Activated naive CD4-positive, alpha-beta T cell treated with anti-CD3 and anti-CD28 coated beads for 36 hours (primary cell): ENCODE measurements around the gene BTBD19. TPM values are rescaled to one million over a fixed set of nuclear protein-coding genes. Genes with fewer than 3 reads are reported as not detected.
"Not testable (repeated sequence)": the region's sequence is repeated elsewhere in the genome, so short reads cannot be mapped to it uniquely, and the experiment has no call there.

Experiments used
- CTCF ChIA-PET: fragments of 350-600 bp; sonication (Branson Sonifier 250); formaldehyde crosslinking; loops from one replicate; lab custom pipeline; 2021; ENCODE audit warnings: antibody characterized with exemption; lab: Charles Lee
- DNase-seq: peaks from one replicate; pipeline ENCODE4 v3.0.0-alpha.2; 2020
- H3K27ac Mint-ChIP-seq: one replicate; pipeline ENCODE4 v1.8.0; 2021; ENCODE audit warnings: mild to moderate bottlenecking, mixed read lengths
- H3K27me3 Mint-ChIP-seq: one replicate; pipeline ENCODE4 v1.8.0; 2021; ENCODE audit warnings: low read depth, mixed read lengths
- H3K36me3 Mint-ChIP-seq: one replicate; pipeline ENCODE4 v1.8.0; 2021; ENCODE audit warnings: low read depth, mixed read lengths
- H3K4me1 Mint-ChIP-seq: one replicate; pipeline ENCODE4 v1.8.0; 2021; ENCODE audit warnings: low read depth, mixed read lengths
- H3K4me3 Mint-ChIP-seq: one replicate; pipeline ENCODE4 v1.8.0; 2021; ENCODE audit warnings: mild to moderate bottlenecking, moderate library complexity, mixed read lengths
- H3K9me3 Mint-ChIP-seq: one replicate; pipeline ENCODE4 v1.8.0; 2021; ENCODE audit warnings: mixed read lengths
- intact Hi-C: fragments of 100-400 bp; cut with micrococcal nuclease; formaldehyde crosslinking; loops from one replicate; pipeline ENCODE4 v1.15.1; 2023
- total RNA-seq, 2 experiments: library from RNA; stranded (reverse); gene quantifications; one replicate each; pipeline ENCODE4 v1.2.3, GENCODE V29; 2021

The BTBD19 gene
- total RNA-seq, 2 experiments from 2014 or later: 5.9 to 6.7 TPM

DNA sequence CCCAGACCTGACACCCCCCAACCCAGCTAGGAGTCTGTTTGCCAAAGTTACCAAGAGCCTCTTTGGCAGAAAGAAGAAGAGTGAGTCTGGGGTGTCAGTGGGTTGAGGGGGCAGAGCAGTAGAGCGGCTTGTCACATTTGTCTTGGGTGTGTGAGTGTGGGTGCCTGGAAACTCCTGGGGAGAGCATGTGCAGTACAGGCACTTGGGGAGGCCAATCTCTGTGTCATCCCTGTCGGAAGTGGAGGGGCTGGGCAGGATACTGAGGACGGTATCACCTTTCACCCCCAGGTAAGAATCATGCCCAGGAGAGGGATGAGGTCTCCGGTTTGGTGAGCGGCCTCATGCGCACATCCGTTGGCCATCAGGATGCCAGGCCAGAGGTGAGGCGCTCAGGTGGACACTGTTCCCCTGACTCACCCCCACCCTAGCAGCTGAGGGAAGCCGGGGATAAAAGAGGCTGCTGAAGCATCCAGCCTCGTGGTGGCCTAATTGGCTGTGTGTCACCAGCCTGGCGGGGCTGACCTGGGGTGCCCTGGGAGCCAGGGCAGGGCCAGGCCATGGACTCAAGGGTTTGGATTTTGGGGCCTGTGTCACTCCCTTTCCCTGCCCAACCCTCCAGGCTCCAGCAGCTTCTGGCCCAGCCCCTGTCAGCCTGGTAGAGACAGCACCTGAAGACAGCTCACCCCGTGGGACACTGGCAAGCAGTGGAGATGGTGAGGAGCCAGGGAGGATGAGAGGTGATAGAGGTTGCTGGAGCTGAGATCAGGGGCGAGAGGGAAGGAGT is 4.8 kb upstream of the BTBD19 start:
- Mint-ChIP-seq H3K4me1 (peaks cover 65% of the 10 kb centered on the region), H3K27me3 (no peaks in the 10 kb centered on the region), H3K4me3 (peak overlapping the region; percentile 81)

DNA sequence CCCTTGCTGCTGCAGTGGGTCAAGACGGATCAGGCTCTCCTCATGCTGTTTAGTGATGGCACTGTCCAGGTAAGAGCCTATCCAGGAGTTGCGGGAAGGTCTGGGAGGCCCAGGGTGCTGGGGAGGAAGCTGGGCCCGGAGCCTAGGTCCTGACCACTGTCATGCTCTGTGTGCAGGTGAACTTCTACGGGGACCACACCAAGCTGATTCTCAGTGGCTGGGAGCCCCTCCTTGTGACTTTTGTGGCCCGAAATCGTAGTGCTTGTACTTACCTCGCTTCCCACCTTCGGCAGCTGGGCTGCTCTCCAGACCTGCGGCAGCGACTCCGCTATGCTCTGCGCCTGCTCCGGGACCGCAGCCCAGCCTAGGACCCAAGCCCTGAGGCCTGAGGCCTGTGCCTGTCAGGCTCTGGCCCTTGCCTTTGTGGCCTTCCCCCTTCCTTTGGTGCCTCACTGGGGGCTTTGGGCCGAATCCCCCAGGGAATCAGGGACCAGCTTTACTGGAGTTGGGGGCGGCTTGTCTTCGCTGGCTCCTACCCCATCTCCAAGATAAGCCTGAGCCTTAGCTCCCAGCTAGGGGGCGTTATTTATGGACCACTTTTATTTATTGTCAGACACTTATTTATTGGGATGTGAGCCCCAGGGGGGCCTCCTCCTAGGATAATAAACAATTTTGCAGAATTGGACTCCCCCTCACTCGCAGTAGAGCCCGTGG is 2.9 kb upstream of the BTBD19 start:
- Mint-ChIP-seq H3K27ac (peak overlapping the region; percentile 91), H3K4me3 (no peak overlapping the region), H3K27me3 (no peaks in the 10 kb centered on the region), H3K36me3 (peaks cover 58% of the 10 kb centered on the region), H3K9me3 (no peaks in the 10 kb centered on the region), H3K4me1 (peaks cover 81% of the 10 kb centered on the region)
- intact Hi-C loops: loop anchor here (2.0 to 10.0 kb wide), 2 partner anchors 779 to 881 kb away; partner anchors contain the start of genes GPBP1L1 and NASP
- no peak for DNase-seq
- CTCF ChIA-PET: interaction anchor here (0.5 to 1.0 kb wide), 3 partner anchors 9 to 73 kb away, joined by 3 to 4 read pairs (median 3); no protein-coding TSS in a partner anchor

More for the DNA sequence above, 4.8 kb upstream of the BTBD19 start:
- Mint-ChIP-seq H3K9me3 (no peaks in the 10 kb centered on the region), H3K36me3 (peaks cover 54% of the 10 kb centered on the region), H3K27ac (peak overlapping the region; percentile 91)
- CTCF ChIA-PET: interaction anchor here (0.6 kb wide), 2 partner anchors 16 to 689 kb away, joined by 3 to 4 read pairs; no protein-coding TSS in a partner anchor
- no peak for DNase-seq
- intact Hi-C loops: loop anchor here (10.0 kb wide), 1 partner anchor 781 kb away; the partner anchor contains the start of gene NASP

DNA sequence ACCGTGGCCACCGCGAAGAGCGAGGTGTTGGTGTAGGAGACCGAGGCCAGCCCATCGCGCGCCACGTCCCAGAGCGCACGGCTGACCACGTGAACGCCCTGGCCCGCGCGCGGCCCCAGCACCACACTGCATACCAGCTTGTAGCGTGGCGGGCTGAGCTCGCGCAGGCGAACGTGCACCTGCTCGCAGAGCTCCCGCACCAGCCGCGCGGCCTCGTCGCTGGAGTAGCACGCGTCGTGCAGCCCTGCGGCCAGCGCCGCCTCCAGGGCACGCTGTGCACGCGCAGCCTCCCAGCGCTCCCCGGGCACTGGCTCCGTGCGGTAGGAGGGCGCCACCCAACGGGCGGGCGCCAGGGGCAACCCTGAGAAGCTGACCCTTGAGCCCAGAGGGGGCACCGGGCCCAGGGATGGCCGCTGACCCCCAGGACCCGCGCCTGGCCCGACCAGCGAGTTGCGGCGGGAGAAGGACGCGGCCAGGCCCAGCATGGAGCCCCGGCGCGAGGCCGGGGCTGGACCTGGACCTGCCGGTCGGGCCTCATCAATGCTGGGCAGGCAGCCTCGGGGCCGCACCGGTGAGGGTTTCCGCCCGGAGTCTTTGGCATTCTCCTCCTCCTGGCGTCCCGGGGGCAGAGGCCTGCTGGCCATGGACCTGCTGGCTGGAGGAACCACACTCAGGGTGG is 2.2 kb upstream of the BTBD19 start:
- DNase-seq: no peak
- Mint-ChIP-seq H3K27me3 (no peaks in the 10 kb centered on the region), H3K4me3 (peak overlapping the region; percentile 76), H3K9me3 (no peaks in the 10 kb centered on the region), H3K36me3 (peaks cover 57% of the 10 kb centered on the region), H3K4me1 (peaks cover 88% of the 10 kb centered on the region), H3K27ac (peak overlapping the region; percentile 100)
- CTCF ChIA-PET: interaction anchor here (0.9 to 1.0 kb wide), 3 partner anchors 8 to 13 kb away, joined by 3 to 5 read pairs (median 4); no protein-coding TSS in a partner anchor
- intact Hi-C loops: loop anchor here (2.0 to 10.0 kb wide), 2 partner anchors 779 to 881 kb away; partner anchors contain the start of genes GPBP1L1 and NASP

DNA sequence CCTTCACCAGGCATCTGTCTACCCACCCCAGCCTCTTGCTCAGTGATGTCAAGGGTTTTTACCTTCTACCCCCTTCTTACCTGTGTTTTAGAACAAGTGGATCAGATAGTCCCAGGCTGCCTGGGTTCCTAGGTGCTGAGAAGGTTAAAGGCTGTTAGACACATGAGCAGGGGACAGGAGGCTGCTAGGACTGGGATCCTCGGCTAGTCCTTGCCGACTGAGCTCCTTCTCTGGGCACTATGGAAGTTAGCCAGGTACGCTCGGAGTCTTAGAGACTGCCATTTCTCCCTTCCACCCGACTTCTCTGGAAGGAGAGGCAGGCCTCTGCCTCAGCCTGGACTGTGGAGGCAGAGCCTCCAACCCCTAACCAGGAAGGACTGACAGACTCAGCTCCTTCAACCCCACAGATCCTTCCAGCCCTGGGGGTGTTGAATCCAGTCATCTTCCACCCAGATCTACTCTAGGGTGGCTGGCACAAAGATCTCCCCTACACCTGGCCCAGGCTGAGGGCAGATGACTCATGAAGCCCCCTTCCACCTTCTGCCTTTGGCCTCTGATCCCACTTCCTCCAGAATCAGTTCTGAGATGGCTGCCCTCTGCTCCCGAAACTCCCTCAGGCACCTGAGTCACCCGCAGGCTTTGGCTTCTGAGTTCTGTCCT is 1.5 kb upstream of the BTBD19 start, which contains the start of gene DYNLT4:
Gene DYNLT4, minus strand, starts transcription at position 648 of the 660 bp plus-strand sequence. CDS start 683 bp downstream, outside the sequence.
- intact Hi-C loops: loop anchor here (1.0 to 10.0 kb wide), 4 partner anchors 68 to 880 kb away; partner anchors contain the start of genes GPBP1L1, KIF2C, NASP and RNU5D-1
- Mint-ChIP-seq H3K27me3 (no peaks in the 10 kb centered on the region), H3K4me3 (peak within 1 kb of the TSS; percentile 76), H3K9me3 (no peaks in the 10 kb centered on the region), H3K4me1 (peaks cover 93% of the 10 kb centered on the region), H3K27ac (peak within 1 kb of the TSS; percentile 100), H3K36me3 (peaks cover 54% of the 10 kb centered on the region)
- CTCF ChIA-PET: interaction anchor here (0.7 to 1.0 kb wide), 3 partner anchors 12 to 17 kb away, joined by 3 to 6 read pairs (median 5); no protein-coding TSS in a partner anchor
- DNase-seq: no peak

DNA sequence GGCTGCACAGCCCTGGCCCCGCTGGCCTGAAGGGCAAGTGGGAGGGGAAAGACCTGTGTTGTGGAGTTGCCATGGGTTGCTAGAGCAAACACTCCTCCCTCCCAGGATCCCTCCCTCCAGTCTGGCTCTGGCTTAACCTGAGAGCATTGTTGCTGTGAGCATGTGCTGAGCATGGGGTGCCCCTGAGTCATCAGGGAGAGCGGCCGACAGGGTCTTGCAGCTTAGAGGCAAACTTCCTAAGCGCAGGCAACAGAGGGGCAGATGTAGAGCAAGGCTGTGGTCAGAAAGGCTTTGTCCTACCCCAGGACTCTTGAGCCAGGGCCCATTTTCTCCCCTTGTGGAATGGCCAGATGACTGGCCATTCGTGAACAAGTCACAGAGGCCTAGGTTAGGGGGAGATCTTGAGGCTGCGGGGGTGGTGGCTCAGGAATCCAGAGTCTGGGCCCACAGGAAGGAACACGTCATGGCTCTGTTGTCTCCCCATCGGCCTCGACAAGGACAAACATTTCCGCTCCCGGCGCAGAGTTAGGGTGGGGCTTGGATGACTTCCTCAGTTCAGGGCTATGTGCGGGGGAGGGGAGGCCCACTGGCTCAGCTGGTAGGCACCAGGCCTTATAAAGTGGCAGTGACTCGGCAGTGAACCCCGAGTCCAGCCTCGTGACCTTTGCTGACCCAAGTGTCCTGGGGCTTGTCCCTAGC is 810 bp upstream of the BTBD19 start:
- peaks cover 52% of the 10 kb centered on the region for H3K36me3 Mint-ChIP-seq
- DNase-seq: peak; percentile 97
- intact Hi-C loops: loop anchor here (1.0 to 10.0 kb wide), 4 partner anchors 68 to 879 kb away; partner anchors contain the start of genes GPBP1L1, KIF2C, NASP and RNU5D-1
- peak overlapping the region; percentile 76 for H3K4me3 Mint-ChIP-seq
- peaks cover 93% of the 10 kb centered on the region for H3K4me1 Mint-ChIP-seq
- CTCF ChIA-PET: interaction anchor here (0.7 to 2.8 kb wide), 8 partner anchors 7 to 78 kb away, joined by 3 to 17 read pairs (median 7); partner anchors contain the start of gene PLK3
- no peaks in the 10 kb centered on the region for H3K9me3 Mint-ChIP-seq
- no peaks in the 10 kb centered on the region for H3K27me3 Mint-ChIP-seq
- H3K27ac Mint-ChIP-seq: peak overlapping the region; percentile 100

DNA sequence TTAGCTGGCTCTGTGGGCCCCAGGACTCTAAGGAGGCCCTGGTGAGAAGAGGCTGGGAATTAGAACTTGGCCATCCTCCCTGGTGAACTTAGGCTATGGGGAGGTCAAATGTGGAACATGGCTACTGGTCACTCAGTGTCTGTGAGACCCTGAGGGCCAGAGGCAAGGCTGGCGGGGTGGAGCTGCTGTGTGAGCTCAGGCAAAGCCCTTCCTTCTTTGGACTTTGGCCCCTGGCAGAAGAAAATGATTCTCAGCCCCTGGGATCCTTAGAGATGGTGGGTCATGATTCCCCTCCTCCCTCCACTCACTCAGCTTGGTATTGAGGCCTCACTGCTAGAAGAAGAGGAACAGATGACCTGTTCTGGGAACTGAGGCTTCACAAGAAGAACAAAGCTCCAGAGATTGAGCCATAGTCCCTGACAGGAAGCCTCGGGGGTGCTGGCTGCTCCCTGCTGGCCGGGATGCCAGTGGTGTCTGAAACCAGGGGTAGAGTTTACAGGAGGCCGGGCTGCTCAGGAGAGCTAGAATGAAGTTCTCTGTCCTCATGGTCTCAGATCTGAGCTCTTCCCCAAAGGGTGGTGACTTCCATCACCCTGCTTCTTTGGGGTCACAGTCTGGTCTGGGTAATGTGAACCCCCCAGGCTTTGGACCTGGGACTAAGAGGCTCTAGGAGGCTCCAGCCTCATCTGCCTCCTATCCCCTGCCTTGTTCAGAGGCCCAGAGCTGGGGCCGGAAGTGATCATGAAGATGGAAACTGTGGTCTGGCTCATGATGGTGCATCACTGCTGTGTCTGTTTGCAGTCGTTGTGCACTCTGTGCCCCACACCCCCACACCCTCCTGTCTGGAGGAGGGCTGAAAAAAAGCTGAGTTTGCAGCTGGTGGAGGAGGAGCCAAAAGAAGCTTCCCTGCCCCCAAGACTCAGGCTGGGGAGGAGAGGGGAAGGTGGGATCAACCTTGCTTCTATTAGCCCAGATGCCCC is 905 bp downstream of the BTBD19 start:
- H3K9me3 Mint-ChIP-seq: no peaks in the 10 kb centered on the region
- H3K4me3 Mint-ChIP-seq: peak overlapping the region; percentile 76
- DNase-seq: peak; percentile 96
- H3K27me3 Mint-ChIP-seq: no peaks in the 10 kb centered on the region
- H3K4me1 Mint-ChIP-seq: peaks cover 82% of the 10 kb centered on the region
- intact Hi-C loops: loop anchor here (1.0 to 10.0 kb wide), 4 partner anchors 8 to 776 kb away; partner anchors contain the start of gene NASP
- H3K36me3 Mint-ChIP-seq: peaks cover 42% of the 10 kb centered on the region
- H3K27ac Mint-ChIP-seq: peak overlapping the region; percentile 100
- CTCF ChIA-PET: interaction anchor here (0.7 to 2.8 kb wide), 18 partner anchors 8 to 494 kb away, joined by 3 to 17 read pairs (median 4); partner anchors contain the start of genes BEST4, HECTD3 and PLK3

DNA sequence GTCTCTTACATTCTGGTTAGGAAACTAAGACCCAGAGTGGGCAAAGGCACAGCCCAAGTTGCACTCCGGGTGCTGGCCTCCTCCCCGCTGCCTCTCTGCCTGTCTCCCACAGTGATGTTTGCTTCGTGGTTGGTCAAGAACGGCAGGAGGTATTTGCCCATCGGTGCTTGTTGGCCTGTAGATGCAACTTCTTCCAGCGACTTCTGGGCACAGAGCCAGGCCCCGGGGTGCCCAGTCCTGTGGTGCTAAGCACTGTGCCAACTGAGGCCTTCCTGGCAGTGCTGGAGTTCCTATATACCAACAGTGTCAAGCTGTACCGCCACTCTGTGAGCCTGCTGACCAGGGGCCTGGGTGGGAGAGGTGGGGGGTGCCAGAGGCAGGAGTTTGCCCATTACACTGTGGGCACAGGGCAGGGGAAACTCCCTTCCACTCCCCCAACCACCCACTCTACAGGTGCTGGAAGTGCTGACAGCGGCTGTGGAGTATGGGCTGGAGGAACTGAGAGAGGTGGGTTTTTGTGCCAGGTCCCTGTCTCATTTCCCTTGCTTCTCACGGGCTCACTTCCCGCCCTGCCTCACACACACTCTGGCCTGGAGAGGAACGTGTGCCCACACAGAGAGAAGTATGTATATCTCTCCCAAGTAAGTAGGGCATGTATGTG is 1.9 kb downstream of the BTBD19 start:
- Mint-ChIP-seq H3K27ac (peak overlapping the region; percentile 100), H3K36me3 (peaks cover 39% of the 10 kb centered on the region), H3K4me1 (peaks cover 81% of the 10 kb centered on the region), H3K4me3 (peak overlapping the region; percentile 76), H3K9me3 (no peaks in the 10 kb centered on the region), H3K27me3 (no peaks in the 10 kb centered on the region)
- CTCF ChIA-PET: interaction anchor here (0.7 to 2.8 kb wide), 9 partner anchors 9 to 80 kb away, joined by 3 to 17 read pairs (median 5); partner anchors contain the start of genes BEST4 and PLK3
- intact Hi-C loops: no loop called here
- peak; percentile 67 for DNase-seq

DNA sequence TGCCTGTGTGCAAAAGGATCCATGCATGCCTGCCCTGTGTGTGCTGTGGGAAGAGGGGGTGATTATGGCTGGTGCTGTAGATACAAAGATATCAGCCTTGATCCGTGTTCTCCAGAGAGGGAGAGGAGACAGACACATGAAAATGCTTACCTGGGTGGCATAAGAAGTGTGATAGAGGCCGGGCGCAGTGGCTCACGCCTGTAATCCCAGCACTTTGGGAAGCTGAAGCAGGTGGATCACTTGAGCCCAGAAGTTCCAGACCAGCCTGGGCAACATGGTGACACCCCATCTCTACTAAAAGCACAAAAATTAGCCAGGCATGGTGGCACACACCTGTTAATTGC is 2.4 kb downstream of the BTBD19 start:
- Mint-ChIP-seq H3K36me3 (peaks cover 39% of the 10 kb centered on the region), H3K4me1 (peaks cover 78% of the 10 kb centered on the region), H3K27ac (peak overlapping the region; percentile 100), H3K4me3 (peak overlapping the region; percentile 76)
- DNase-seq, H3K27me3 Mint-ChIP-seq, H3K9me3 Mint-ChIP-seq, intact Hi-C loops: not testable (repeated sequence)
- CTCF ChIA-PET: interaction anchor here (1.0 kb wide), 1 partner anchor 11 kb away, joined by 3 read pairs; the partner anchor contains the start of gene PLK3

DNA sequence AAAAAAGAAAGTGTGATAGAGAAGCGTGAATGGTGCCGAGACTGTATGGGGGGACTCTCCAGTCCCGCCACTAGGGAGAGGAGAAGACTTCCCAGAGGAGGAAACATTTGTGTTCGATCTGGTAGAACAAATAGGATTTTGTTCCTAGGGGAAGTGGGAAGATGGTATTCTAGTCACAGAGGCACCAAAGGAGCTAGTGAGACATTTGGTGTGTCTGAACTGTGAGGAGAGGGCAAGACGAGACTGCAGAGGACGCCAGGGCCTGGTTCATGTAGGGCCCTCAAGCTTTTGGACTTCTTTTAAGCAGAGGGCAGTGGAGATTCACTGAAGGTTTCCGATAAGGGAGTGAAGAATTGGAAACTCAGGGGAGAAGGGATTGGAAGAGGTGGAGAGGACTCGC is 2.9 kb downstream of the BTBD19 start:
- CTCF ChIA-PET: interaction anchor here (1.0 to 1.1 kb wide), 2 partner anchors 11 to 201 kb away, joined by 3 read pairs; partner anchors contain the start of genes PLK3 and UROD
- intact Hi-C loops: no loop called here
- H3K27ac Mint-ChIP-seq: peak overlapping the region; percentile 100
- DNase-seq: no peak
- H3K36me3 Mint-ChIP-seq: peaks cover 41% of the 10 kb centered on the region
- peaks cover 76% of the 10 kb centered on the region for H3K4me1 Mint-ChIP-seq
- H3K9me3 Mint-ChIP-seq: no peaks in the 10 kb centered on the region
- H3K27me3 Mint-ChIP-seq: no peaks in the 10 kb centered on the region
- peak overlapping the region; percentile 76 for H3K4me3 Mint-ChIP-seq
